Stimulated activated CD8-positive, alpha-beta memory T cell treated with anti-CD3 and anti-CD28 coated beads, Interleukin-7, amount 100 ng/mL, for 4 hours (primary cell): ENCODE results near the gene ATF7.
"Not testable (repeated sequence)": the region's sequence is repeated elsewhere in the genome, so short reads cannot be mapped to it uniquely, and the experiment has no call there.

Experiments used
- DNase-seq, 2 donors: peaks; one replicate each; pipeline ENCODE4 v3.0.0-alpha.2; 2020; ENCODE audit warnings: low read depth in 2 of 2

The ATF7 gene

DNA sequence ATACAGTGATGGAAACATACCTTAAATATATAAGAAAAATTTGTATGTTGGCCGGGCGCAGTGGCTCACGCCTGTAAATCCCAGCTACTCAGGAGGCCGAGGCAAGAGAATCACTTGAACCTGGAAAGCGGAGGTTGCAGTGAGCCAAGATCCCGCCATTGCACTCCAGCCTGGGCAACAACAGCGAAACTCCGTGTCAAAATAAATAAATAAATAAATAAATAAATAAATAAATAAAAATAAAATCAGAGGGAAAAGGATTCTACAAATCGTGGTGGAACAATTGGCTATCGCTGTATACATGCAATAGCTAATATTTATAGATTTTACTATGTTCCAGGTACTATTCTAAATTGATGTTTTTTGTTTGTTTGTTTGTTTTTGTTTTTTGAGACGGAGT, 1.7 kb upstream of the ATF7 start:
- no peak for DNase-seq

DNA sequence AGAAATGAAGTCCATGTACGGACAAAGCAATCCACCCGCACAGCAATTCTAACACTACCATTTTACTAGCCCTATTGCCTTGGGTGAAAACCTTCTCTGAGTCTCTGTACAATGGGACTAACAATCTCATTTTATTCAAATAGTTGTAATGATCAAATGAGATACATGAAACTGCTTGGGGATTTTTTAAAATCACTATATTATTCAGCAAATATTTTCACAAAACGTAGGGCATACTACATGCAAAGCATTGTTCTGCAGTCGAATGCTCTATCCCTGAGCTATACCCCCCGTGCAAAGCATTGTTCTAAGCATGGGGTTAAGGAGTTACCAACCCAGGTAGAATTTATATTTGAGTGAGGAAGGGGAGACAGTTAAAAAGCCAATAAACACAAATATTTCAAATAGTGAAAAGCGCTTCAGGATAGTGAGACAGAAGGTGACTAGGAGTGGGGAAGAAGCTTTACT, 554 bp upstream of the ATF7 start:
- no peak for DNase-seq

DNA sequence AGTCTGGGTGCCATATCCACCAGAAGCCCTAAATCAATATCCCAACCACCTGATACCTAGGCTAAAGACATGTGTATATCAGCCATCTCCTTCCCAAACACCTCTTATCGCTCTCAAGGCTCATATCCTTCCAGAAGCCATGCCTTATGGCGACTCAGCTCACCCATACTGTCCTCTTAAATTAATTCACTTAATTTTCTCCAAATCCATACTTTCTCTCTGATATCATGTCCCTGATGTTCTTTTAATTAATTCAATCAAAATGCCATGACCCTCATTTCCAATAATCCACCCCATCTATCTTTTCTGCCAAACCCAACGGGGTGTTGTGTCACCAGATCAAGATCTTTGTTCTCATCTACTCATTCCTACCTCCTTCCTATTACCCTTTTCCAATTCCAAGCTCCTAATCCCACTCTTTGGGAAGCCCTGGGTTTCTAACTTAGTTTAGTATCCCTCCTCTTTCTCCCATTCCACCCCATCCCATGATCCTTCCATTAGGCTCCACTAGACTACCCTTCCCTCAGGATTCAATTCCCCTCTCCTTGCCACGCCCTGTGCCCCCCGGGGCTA, 723 bp downstream of the ATF7 start:
- no peak for DNase-seq

DNA sequence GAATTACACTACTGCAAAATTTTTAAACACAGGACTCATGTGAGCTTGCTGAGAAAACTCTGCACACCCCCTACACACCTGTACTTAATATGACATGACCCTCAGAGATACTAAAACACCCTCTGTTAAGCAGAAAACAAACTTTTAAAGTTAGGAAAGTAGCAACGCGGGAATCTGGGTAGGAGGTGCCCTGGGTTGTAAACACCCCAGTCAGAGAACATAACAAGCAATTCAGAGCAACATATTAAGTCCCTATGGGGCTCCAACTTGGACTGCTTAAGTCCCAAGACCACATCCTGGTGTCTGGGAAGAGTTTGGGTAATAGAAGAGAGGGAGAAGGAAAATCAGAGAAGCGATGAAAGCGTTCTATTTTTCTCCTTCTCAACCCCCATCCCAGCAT, 1.2 kb downstream of the ATF7 start:
- DNase-seq, result no peak

DNA sequence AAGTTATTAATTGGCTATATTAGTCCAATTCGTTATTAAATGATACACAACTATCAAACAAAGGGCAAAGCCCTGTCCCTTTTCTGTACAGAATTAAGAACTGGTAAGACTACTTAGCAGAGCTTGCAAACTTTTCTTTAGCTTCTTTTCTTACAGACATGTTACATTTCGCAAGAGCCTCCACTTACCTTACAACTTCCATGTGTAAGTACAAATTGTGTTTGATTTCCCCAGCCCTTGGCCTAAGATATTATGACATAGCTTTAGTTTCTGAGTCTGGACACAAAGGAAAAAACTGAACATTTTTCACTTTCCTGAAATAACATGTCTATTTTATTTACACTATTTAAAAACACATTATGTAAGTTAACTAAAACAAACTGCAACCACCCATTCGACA, 1.7 kb downstream of the ATF7 start:
- no peak for DNase-seq

DNA sequence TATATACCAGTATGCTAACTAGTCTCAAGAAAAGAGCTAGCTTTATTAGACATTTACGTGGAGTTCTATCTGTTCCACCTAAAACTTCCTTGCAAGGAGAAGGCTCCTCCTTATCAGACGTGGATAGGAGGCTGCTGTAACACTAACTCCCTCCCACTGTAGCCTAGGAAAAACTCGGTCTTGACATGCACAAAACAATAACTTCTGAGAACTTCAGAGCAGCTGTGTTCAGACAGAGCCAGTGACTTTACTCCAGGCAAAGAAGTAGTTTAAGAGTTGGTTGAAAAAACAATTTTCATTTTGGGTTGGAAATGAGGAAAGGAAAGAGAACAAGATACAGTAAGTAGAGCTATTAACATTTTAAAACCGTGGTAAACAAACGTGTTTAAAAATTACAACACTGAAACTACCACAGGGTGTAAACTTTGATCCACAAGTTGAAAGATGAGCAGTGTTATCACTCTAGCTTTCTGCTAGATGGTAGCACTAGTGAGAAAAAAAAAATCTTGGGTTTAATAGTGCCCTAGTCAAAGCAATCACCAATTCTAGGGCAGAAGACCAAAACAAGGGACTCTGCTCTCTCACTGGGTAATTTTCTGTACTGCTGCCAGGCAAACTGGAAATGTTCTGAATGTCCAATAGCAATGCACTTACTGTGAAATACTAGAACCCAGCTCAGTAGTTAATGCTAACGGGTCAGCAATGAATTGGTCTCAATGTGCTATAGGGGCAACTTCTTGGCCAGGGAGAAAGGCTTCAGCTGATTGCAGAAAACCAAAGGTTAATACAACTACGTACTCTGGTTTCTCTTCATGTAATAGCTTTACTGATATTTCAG, 2.4 kb downstream of the ATF7 start:
- no peak for DNase-seq

DNA sequence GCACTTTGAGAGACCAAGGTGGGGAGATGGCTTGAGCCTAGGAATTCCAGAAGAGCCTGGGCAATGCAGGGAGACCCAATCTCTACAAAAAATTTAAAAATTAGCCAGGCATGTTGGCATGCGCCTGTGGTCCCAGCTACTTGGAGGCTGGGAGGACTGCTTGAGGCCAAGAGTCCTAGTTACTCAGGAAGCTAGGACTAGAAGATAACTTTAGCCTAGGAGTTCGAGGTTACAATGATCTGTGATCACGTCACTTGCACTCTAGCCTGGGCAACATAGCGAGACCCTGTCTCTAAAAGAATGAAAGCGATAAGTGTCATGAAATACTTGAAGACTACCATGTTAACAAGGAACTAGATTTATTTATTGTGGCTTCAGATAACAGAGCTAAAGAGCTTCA, 3.5 kb downstream of the ATF7 start:
- no peak for DNase-seq

DNA sequence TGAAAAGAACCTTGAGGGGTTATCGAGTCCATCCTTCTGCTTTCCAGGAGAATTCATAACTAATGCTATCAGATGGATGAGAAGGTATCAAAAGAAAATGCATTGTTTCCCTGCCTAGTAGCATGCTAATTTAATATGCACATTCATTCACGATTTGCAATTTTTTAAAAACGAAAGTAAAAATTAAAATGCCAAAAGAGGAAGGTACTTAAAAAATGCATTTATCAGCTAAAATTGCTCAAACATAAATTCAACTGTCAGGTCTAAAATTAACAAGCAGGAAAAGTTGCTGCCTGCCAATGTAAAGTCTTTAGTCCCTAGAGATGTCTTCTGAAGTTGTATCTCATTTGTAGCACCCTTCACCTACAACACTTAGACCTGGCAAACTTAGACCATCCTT, 7.9 kb downstream of the ATF7 start:
- DNase-seq, result no peak

DNA sequence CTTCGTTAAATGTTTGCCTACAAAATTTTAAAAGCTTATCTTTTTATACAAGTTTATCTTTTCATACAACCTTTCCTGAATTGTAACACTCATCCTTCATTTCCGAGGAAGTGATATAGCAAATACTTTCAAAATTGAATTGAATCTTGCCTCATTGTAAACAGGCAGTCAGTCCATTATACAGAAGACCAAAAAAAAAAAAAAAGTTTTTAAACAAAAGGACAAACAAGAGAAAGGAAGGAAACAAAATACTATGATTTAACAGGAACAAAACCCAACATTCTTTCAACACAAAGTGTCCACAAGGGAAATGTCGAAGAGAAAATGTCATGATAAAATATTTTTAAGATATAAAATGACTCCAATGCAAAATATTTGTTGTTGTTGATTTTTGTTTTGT, 8.5 kb downstream of the ATF7 start:
- no peak for DNase-seq

DNA sequence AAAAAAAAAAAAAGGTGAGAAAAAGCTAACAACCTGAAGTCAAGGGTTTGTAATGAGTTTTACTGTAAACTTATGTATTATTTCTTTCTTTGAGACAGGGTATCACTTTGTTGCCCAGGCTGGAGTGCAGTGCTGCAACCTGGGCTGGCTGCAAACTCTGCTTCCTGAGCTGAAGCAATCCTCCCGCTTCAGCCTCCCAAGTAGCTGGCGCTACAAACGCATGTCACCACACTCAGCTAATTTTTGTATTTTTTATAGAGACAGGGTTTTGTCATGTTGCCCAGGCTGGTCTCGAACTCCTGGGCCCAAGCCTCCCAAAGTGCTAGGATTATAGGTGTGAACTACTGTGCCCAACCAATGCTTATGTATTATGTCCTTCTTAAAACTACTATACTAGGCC, 9.2 kb downstream of the ATF7 start:
- DNase-seq, result no peak

DNA sequence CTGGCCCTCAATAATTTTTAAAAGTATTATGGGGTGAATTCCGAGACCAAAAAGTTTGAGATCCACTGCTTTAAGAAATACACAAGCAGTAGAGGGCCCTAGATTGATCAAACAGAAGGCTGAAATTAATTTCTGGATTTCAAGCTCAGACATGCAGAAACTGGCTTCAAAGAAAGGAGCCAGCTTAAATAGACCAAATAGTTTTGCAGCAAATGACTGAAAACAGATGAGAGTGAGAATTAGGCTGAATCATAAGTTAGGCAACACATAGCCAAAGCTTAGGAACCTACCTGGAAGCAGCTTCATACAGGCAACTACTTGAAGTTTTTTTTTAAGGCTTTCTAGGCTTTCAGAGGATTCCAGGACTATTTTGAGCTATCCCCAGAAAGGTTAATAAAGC, 12.4 kb downstream of the ATF7 start:
- no peak for DNase-seq

DNA sequence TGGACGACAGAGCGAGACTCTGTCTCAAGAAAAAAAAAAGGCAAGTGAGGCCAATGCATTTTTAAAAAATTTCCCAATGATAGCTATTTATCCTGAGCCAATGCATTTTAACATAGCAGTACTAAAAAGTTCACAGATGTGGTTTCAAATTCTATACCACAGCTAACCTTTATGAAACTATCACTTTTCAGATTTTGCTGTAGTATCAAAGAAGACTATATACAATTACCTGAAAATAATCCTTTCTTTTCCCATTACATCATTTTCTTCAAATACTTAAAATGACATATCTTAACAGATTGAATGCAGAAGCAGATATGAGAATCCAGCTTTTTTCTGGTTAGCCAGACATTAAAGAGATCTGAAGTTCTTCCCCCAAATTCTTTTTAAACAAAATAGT, 13.2 kb downstream of the ATF7 start:
- DNase-seq, result no peak

DNA sequence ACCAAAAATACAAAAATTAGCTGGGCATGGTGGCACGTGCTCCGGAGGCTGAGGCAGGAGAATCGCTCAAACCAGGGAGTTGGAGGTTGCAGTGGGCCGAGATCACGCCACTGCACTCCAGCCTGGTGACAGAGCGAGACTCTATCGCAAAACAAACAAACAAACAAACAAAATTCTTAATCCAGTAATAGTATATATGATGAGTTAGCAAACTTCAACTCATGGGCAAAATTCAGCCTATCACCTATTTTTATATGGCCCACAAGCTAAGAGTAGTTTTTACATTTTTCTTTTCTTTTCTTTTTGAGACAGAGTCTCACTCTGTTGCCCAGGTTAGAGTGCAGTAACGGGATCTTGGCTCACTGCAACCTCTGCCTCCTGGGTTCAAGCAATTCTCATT, 14.9 kb downstream of the ATF7 start:
- no peak for DNase-seq

DNA sequence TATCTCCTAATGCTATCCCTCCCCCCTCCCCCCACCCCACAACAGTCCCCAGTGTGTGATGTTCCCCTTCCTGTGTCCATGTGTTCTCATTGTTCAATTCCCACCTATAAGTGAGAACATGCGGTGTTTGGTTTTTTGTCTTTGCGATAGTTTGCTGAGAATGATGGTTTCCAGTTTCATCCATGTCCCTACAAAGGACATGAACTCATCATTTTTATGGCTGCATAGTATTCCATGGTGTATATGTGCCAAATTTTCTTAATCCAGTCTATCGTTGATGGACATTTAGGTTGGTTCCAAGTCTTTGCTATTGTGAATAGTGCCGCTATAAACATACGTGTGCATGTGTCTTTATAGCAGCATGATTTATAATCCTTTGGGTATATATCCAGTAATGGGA, 19.5 kb downstream of the ATF7 start:
- DNase-seq, result not testable (repeated sequence)

DNA sequence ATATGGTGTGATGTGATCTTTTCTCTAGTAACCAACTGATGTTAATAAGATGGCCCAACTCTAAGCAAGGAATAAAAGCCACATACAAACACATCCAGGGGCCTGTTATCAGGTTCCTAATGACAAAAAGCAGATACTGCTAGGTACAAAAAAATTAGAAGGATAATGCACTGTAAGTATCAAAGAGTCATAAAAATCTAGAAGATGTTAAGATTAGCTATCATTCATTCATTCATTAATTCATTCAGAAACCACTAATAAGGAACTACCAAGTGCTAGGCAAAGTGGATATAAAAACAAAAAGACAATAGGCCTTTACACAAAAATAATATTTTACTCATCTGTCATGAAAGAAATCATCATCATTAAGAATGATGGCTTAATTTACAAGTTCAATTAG, 21.6 kb downstream of the ATF7 start:
- no peak for DNase-seq

DNA sequence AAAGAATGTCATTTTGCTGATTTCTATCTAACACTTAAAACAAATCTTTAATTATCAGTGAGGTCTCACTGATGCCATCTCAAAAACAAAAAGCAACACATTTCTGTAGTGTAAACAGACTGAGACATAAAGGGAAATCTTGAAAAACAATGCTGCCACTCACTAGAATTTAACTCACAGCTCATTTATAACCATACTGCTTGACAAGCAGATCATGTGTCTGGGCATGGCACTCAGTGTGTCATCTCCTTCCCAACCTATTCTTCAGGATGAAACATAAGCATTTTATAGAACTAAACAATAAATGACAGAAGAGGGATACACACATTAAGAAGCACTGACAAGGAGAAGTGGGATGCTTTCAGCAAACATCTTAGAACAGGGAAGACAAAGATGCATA, 22.4 kb downstream of the ATF7 start:
- no peak for DNase-seq

DNA sequence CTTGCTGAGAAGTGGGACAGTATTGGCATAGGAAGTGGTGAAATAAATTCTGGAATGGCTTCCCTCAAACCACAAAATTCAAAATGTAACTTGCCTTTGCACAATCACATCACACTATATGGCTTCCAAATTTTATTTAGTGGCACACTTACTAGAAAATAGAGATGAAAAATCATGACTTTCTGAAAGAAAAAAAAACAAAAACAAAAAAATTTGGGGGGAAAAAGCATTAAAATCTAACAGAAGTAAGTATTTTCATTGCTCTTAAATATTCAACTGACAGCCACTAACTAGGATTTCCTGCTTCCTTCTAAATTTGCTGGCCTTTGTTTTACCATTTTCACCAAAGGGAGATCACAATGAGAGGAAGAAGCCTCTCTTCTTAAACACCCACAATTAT, 23.0 kb downstream of the ATF7 start:
- no peak for DNase-seq

DNA sequence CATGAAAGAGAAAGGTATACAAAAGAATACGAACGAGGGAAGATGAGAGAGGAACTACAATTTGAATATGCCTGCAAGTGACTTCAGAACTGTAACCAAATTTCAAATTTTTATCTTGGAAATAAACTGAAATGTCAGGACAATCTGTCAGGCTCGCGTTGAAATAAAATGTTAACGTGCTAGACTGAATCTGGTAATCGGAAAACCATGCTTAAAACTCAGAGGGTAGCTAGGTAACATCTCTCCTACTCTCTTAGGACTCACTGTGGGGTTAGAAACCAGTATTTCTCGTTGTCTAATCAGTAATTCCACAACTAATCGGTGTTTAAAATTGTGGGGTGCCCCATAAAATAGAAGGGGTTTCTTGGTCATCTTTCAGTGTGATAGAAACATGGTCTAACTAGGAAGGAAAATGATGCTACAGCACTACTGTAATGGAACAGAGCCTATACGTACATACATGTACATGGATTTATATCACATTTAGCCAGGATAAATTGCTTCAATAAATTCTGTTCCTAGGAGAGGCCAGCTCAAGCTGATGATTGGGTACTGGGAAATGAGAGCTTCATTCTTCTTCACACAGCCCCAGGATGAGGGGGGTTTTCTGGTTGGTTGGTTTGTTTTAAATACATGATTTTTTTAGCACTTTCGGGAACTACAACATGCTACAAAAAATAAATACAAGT, 23.9 kb downstream of the ATF7 start:
- DNase-seq, result no peak

DNA sequence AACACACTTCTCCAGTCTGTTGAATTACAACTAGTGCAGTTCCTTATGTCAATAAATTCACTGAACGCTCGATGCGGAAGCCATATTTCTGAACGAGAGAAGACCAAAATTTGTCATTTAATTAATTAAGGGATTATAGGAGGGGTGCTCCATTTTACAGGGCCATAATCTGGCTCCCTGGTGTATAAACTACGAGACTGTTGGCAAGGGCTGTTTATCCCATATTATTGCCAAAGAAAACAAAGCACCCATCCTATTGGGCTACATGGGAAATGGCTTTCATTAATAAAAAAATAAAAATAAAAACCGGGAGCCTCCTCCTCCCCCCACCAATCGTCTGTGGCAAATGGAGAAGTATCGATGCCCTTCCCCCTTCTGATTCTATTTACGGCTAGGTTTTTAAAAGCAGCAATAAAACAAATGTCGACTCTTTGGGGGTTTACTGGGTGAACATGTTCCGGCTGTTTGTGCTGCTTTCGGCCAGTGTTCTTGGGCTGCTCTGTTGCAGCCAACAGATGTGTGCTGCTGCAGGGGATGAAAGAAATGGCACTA, 24.8 kb downstream of the ATF7 start:
- no peak for DNase-seq

DNA sequence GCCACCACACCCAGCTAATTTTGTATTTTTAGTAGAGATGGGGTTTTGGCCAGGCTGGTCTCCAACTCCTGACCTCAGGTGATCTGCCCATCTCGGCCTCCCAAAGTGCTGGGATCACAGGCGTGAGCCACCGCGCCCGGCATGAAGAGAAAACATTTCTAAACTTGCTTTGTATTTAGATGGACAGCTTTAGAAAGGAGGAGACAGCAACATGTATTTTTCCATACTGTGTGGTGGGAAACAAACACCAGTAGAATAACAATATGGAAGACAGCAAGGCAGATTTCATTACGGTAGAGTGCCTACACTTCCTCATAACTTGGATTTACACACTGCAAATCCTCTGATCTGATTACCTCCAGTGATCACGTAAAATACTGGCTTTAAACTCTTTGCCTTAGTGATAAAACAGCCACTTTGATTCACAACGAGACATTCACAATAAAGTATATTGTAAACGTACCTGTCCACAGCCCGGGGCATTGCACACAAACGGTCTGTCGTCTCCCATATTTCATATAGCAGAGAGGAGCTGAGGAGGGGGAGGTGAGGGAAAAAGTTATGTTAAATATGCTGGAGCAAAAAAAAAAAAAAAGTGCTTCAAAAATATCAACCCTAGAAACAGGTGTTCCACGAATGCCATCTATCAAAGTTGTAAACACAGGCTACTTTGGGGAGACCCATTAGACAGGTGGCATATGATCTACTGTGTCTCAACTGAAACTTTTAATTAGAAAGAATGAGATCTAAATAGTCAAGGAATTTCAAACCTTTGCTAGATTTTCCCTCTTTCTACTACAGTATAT, 25.5 kb downstream of the ATF7 start:
- no peak for DNase-seq

DNA sequence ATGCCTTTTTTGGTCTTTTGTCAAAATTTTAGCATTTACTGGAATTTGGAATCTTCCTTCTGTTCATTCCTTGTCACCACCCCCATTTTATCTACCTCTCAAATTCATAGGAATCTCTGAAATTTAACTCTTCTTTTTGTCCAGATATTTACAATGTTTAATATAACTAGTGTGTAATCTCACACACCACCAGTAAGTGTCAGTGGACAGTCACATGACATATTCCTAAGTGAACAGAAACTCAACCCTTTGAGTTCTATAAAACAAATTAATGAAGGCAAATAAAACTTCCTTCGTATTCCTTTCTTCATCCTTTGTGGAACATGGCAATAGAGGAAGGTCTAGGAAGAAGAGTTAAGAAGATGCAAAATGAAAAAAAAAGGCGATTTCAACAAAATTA, 26.6 kb downstream of the ATF7 start:
- no peak for DNase-seq

DNA sequence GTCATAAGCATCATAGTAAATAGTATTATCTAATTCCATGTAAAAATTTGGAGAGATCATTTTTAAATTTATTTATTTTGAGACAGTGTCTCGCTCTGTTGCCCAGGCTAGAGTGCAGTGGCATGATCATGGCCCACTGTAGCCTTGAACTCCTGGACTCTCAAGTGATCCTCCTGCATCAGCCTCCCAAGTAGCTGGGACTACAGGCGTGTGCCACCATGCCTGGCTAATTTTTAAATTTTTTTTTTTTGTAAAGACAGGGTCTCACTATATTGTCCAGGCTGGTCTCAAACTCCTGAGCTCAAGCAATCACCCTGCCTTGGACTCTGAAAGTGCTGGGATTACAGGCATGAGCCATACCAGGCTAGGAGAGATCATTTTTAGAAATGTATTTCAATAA, 27.2 kb downstream of the ATF7 start:
- DNase-seq, result not testable (repeated sequence)
